Neutrophil (primary cell): ENCODE measurements around the gene DCTD.

Experiments
- H3K27ac ChIP-seq: fragments of 200-600 bp; sonication (generic); 2 replicates; pipeline ENCODE4 v1.5.1; 2016; ENCODE audit warnings: mild to moderate bottlenecking, moderate library complexity
- H3K27me3 ChIP-seq: fragments of 200-600 bp; sonication (generic); 2 replicates; pipeline ENCODE4 v1.6.0; 2016; ENCODE audit warnings: mild to moderate bottlenecking
- H3K36me3 ChIP-seq: fragments of 200-600 bp; sonication (generic); 2 replicates; pipeline ENCODE4 v1.5.1; 2017
- H3K4me1 ChIP-seq, 2 experiments: fragments of 200-600 bp in 1 of 2; sonication (generic) in 1 of 2; 1 replicate in 1 of 2; 2 replicates in 1 of 2; pipeline versions ENCODE4 v1.5.1 to v1.6.1; 2013 to 2016; ENCODE audit warnings: low read depth in 1 of 2, low read length in 1 of 2, mild to moderate bottlenecking in 1 of 2, moderate library complexity in 1 of 2; ENCODE audit not compliant: control insufficient read depth in 1 of 2, insufficient read depth in 1 of 2
- H3K4me3 ChIP-seq, 2 experiments: fragments of 200-600 bp in 1 of 2; sonication (generic) in 1 of 2; 1 replicate in 1 of 2; 2 replicates in 1 of 2; pipeline ENCODE4 v1.5.1; 2013 to 2016; ENCODE audit warnings: low read depth in 1 of 2, low read length in 1 of 2, mild to moderate bottlenecking in 1 of 2, moderate library complexity in 1 of 2
- H3K9me3 ChIP-seq: fragments of 200-600 bp; sonication (generic); 2 replicates; pipeline ENCODE4 v1.5.1; 2016
- TF ChIP-seq, protein P1 (sequence below): fragments of 200-600 bp; sonication (generic); IDR thresholded peaks from 2 replicates; pipeline ENCODE4 v1.5.1; 2016; ENCODE audit warnings: antibody characterized with exemption

Gene DCTD

DNA sequence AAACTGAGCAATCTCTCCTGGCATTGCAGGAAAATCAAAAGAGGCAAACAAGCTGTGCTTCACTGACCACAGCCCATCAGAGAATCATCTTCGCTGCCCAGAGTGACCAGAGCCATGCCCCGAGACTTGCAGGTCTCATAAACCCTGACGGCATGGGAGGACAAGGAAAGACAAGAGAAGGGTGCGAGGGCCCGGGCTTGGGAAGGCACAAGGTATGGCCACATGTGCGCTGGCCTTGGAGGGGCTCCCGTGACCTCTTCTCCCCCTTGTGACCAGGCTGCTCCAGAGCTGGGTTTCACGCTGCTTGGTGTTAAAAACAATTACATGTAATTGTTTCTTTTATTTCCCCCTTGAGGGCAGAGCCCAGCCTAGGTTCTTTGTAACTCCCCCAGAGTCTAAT, 20.8 kb downstream of the DCTD start:
- TF ChIP-seq, protein P1, sequence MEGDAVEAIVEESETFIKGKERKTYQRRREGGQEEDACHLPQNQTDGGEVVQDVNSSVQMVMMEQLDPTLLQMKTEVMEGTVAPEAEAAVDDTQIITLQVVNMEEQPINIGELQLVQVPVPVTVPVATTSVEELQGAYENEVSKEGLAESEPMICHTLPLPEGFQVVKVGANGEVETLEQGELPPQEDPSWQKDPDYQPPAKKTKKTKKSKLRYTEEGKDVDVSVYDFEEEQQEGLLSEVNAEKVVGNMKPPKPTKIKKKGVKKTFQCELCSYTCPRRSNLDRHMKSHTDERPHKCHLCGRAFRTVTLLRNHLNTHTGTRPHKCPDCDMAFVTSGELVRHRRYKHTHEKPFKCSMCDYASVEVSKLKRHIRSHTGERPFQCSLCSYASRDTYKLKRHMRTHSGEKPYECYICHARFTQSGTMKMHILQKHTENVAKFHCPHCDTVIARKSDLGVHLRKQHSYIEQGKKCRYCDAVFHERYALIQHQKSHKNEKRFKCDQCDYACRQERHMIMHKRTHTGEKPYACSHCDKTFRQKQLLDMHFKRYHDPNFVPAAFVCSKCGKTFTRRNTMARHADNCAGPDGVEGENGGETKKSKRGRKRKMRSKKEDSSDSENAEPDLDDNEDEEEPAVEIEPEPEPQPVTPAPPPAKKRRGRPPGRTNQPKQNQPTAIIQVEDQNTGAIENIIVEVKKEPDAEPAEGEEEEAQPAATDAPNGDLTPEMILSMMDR, result no peak
- H3K27ac ChIP-seq, result no peak overlapping the region
- no peak overlapping the region for H3K4me3 ChIP-seq
- no peaks in the 10 kb centered on the region for H3K27me3 ChIP-seq
- H3K9me3 ChIP-seq, result no peaks in the 10 kb centered on the region
- H3K36me3 ChIP-seq, result peaks cover 5% of the 10 kb centered on the region
- H3K4me1 ChIP-seq, result no peaks in the 10 kb centered on the region

GRCh38 chr4:182895791-182896292, 21.3 kb downstream of the DCTD start:
- Histone ChIP-seq H3K36me3 (peaks cover 7% of the 10 kb centered on the region), H3K4me1 (no peaks in the 10 kb centered on the region), H3K27ac (no peak overlapping the region), H3K4me3 (no peak overlapping the region), H3K27me3 (no peaks in the 10 kb centered on the region), H3K9me3 (no peaks in the 10 kb centered on the region)
- TF ChIP-seq, protein P1, result no peak

- Histone ChIP-seq H3K4me1 (no peaks in the 10 kb centered on the region), H3K9me3 (no peaks in the 10 kb centered on the region), H3K27ac (no peak overlapping the region), H3K36me3 (peaks cover 13% of the 10 kb centered on the region), H3K27me3 (no peaks in the 10 kb centered on the region), H3K4me3 (no peak overlapping the region)
- TF ChIP-seq, protein P1, result no peak
These were observed 22.4 kb downstream of the DCTD start for GRCh38 chr4:182894681-182895275.

DNA sequence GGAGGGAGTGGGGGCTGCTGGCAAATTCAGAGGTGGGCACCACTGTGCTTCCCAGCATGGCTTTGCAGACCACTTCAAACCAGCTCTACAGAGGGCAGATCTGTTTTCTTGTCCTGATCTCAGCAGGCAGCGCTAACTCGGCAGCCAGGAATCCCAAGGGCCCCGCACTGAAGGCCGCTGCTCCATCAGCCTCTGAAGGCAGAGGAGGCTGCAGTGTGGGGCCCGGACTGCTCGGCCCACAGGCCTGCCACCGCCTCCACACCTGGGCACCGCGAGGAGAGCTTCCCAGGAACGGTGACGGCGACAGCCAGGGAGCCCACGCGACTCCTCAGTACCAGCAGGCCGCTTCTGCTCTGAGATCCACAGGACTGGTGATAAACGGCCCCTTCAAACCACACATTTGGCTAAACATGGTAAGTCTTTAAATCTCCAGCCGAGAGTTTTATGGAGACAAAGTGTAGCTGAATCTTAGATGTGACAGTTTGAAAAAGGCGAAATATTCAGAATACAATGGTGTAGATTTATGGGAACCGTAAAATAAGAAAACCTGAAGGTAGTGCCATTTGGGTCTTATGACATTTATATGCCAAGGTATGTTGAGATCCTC, 23.6 kb downstream of the DCTD start:
- no peak overlapping the region for H3K27ac ChIP-seq
- no peaks in the 10 kb centered on the region for H3K4me1 ChIP-seq
- TF ChIP-seq, protein P1, result no peak
- H3K36me3 ChIP-seq, result peaks cover 13% of the 10 kb centered on the region
- no peak overlapping the region for H3K4me3 ChIP-seq
- no peaks in the 10 kb centered on the region for H3K27me3 ChIP-seq
- no peaks in the 10 kb centered on the region for H3K9me3 ChIP-seq

- Histone ChIP-seq H3K4me3 (no peak overlapping the region), H3K4me1 (no peaks in the 10 kb centered on the region), H3K27ac (no peak overlapping the region), H3K27me3 (no peaks in the 10 kb centered on the region), H3K9me3 (no peaks in the 10 kb centered on the region), H3K36me3 (peaks cover 13% of the 10 kb centered on the region)
- TF ChIP-seq, protein P1, result no peak
These were observed 24.1 kb downstream of the DCTD start for GRCh38 chr4:182893047-182893446.
